Measurements from ENCODE around the gene CAPN8.

Gene CAPN8

GRCh38 chr1:223713546-223714420, 48.3 kb upstream of the CAPN8 start:
- Histone ChIP-seq H2AK5ac (ENCODE audit: low read length, severe bottlenecking) (peak overlapping the region; percentile 94), H2BK120ac (ENCODE audit: low read depth, low read length) (no peak overlapping the region), H3K4me2 (ENCODE audit: low read length, poor library complexity, severe bottlenecking) (peak overlapping the region; percentile 89), H3K4me3 (ENCODE audit: insufficient read depth in 1 of 2, low read depth in 1 of 2, low read length in 2 of 2) (peak overlapping the region; percentile 68 to 97), H3K36me3 (ENCODE audit: control insufficient read depth in 1 of 2, insufficient read depth in 2 of 2, low read depth in 1 of 2, low read length in 2 of 2) (peaks cover 16 to 45% of the 10 kb centered on the region in 2 experiments), H2BK12ac (ENCODE audit: low read length in 2 of 2) (peak overlapping the region; percentile 70 to 80), H3K14ac (ENCODE audit: low read length in 2 of 2) (peak overlapping the region in 1 of 2 experiments; percentile 78), H3K27ac (ENCODE audit: low read length, poor library complexity, severe bottlenecking) (peak overlapping the region; percentile 91), H2AFZ (ENCODE audit: low read depth, low read length) (no peak overlapping the region), H3K79me1 (replicated peaks; ENCODE audit: low read length, poor library complexity, severe bottlenecking) (peaks cover 4% of the 10 kb centered on the region), H3K4me1 (ENCODE audit: control insufficient read depth, insufficient read depth, low read depth, low read length) (peaks cover 33% of the 10 kb centered on the region), H4K8ac (ENCODE audit: low read length) (no peak overlapping the region), H3K4ac (ENCODE audit: low read depth in 1 of 2, low read length in 2 of 2) (peak overlapping the region; percentile 83 to 86), H3K9ac (ENCODE audit: low read length) (peak overlapping the region; percentile 99), H4K91ac (ENCODE audit: low read length) (peak overlapping the region; percentile 89), H2BK5ac (ENCODE audit: low read depth, low read length, poor library complexity, severe bottlenecking) (peak overlapping the region; percentile 98), H2BK15ac (ENCODE audit: low read depth, poor library complexity, severe bottlenecking) (no peak overlapping the region), H3K23ac (ENCODE audit: low read length in 2 of 2) (no peak overlapping the region), H3K9me3 (ENCODE audit: control insufficient read depth, low read length) (no peaks in the 10 kb centered on the region), H3K27me3 (ENCODE audit: control insufficient read depth in 1 of 2, insufficient read depth in 1 of 2, low read length in 2 of 2) (no peaks in the 10 kb centered on the region), H3K18ac (ENCODE audit: low read depth in 1 of 2, low read length in 2 of 2) (peak overlapping the region; percentile 86 to 87)
- 15% methylated on average over 7 of the region's 7 CpGs for WGBS
- DNase-seq, result no peak

GRCh38 chr1:223712850-223713474, 47.5 kb upstream of the CAPN8 start:
- peaks cover 4% of the 10 kb centered on the region for H3K79me1 ChIP-seq (replicated peaks; ENCODE audit: low read length, poor library complexity, severe bottlenecking)
- peak overlapping the region; percentile 57 for H2AK5ac ChIP-seq (ENCODE audit: low read length, severe bottlenecking)
- 3% methylated on average over 19 of the region's 40 CpGs for WGBS
- peak overlapping the region; percentile 87 to 100 for H3K18ac ChIP-seq (ENCODE audit: low read depth in 1 of 2, low read length in 2 of 2)
- peak overlapping the region; percentile 99 for H3K9ac ChIP-seq (ENCODE audit: low read length)
- H2AFZ ChIP-seq (ENCODE audit: low read depth, low read length), result no peak overlapping the region
- peak overlapping the region; percentile 89 for H4K91ac ChIP-seq (ENCODE audit: low read length)
- no peaks in the 10 kb centered on the region for H3K27me3 ChIP-seq (ENCODE audit: control insufficient read depth in 1 of 2, insufficient read depth in 1 of 2, low read length in 2 of 2)
- peak overlapping the region; percentile 68 to 97 for H3K4me3 ChIP-seq (ENCODE audit: insufficient read depth in 1 of 2, low read depth in 1 of 2, low read length in 2 of 2)
- peaks cover 37% of the 10 kb centered on the region for H3K4me1 ChIP-seq (ENCODE audit: control insufficient read depth, insufficient read depth, low read depth, low read length)
- H2BK15ac ChIP-seq (ENCODE audit: low read depth, poor library complexity, severe bottlenecking), result peak overlapping the region; percentile 78
- H2BK12ac ChIP-seq (ENCODE audit: low read length in 2 of 2), result peak overlapping the region; percentile 70 to 87
- H2BK5ac ChIP-seq (ENCODE audit: low read depth, low read length, poor library complexity, severe bottlenecking), result peak overlapping the region; percentile 98
- peaks cover 14 to 36% of the 10 kb centered on the region in 2 experiments for H3K36me3 ChIP-seq (ENCODE audit: control insufficient read depth in 1 of 2, insufficient read depth in 2 of 2, low read depth in 1 of 2, low read length in 2 of 2)
- peak overlapping the region in 1 of 2 experiments; percentile 29 for H3K23ac ChIP-seq (ENCODE audit: low read length in 2 of 2)
- no peaks in the 10 kb centered on the region for H3K9me3 ChIP-seq (ENCODE audit: control insufficient read depth, low read length)
- peak overlapping the region; percentile 93 for H2BK120ac ChIP-seq (ENCODE audit: low read depth, low read length)
- H3K4me2 ChIP-seq (ENCODE audit: low read length, poor library complexity, severe bottlenecking), result peak overlapping the region; percentile 89
- no peak for DNase-seq
- peak overlapping the region; percentile 96 for H3K27ac ChIP-seq (ENCODE audit: low read length, poor library complexity, severe bottlenecking)
- H3K14ac ChIP-seq (ENCODE audit: low read length in 2 of 2), result peak overlapping the region in 1 of 2 experiments; percentile 90
- peak overlapping the region; percentile 98 to 99 for H3K4ac ChIP-seq (ENCODE audit: low read depth in 1 of 2, low read length in 2 of 2)
- H4K8ac ChIP-seq (ENCODE audit: low read length), result peak overlapping the region; percentile 96

- Histone ChIP-seq H4K8ac (ENCODE audit: low read length) (peak within 1 kb of the TSS; percentile 96), H3K14ac (ENCODE audit: low read length in 2 of 2) (peak within 1 kb of the TSS in 1 of 2 experiments; percentile 90), H3K4me3 (ENCODE audit: insufficient read depth in 1 of 2, low read depth in 1 of 2, low read length in 2 of 2) (peak within 1 kb of the TSS; percentile 68 to 97), H3K4me2 (ENCODE audit: low read length, poor library complexity, severe bottlenecking) (peak within 1 kb of the TSS; percentile 89), H3K4me1 (ENCODE audit: control insufficient read depth, insufficient read depth, low read depth, low read length) (peaks cover 36% of the 10 kb centered on the region), H3K4ac (ENCODE audit: low read depth in 1 of 2, low read length in 2 of 2) (peak within 1 kb of the TSS; percentile 98 to 99), H3K9me3 (ENCODE audit: control insufficient read depth, low read length) (no peaks in the 10 kb centered on the region), H2AFZ (ENCODE audit: low read depth, low read length) (no peak within 1 kb of the TSS), H3K18ac (ENCODE audit: low read depth in 1 of 2, low read length in 2 of 2) (peak within 1 kb of the TSS; percentile 87 to 100), H3K27me3 (ENCODE audit: control insufficient read depth in 1 of 2, insufficient read depth in 1 of 2, low read length in 2 of 2) (no peaks in the 10 kb centered on the region), H2AK5ac (ENCODE audit: low read length, severe bottlenecking) (peak within 1 kb of the TSS; percentile 84), H3K23ac (ENCODE audit: low read length in 2 of 2) (peak within 1 kb of the TSS; percentile 15 to 29), H3K36me3 (ENCODE audit: control insufficient read depth in 1 of 2, insufficient read depth in 2 of 2, low read depth in 1 of 2, low read length in 2 of 2) (peaks cover 8 to 30% of the 10 kb centered on the region in 2 experiments), H4K91ac (ENCODE audit: low read length) (peak within 1 kb of the TSS; percentile 89), H2BK15ac (ENCODE audit: low read depth, poor library complexity, severe bottlenecking) (peak within 1 kb of the TSS; percentile 78), H3K79me1 (replicated peaks; ENCODE audit: low read length, poor library complexity, severe bottlenecking) (peaks cover 4% of the 10 kb centered on the region), H2BK5ac (ENCODE audit: low read depth, low read length, poor library complexity, severe bottlenecking) (peak within 1 kb of the TSS; percentile 98), H2BK12ac (ENCODE audit: low read length in 2 of 2) (peak within 1 kb of the TSS; percentile 87 to 96), H3K9ac (ENCODE audit: low read length) (peak within 1 kb of the TSS; percentile 99), H2BK120ac (ENCODE audit: low read depth, low read length) (peak within 1 kb of the TSS; percentile 93), H3K27ac (ENCODE audit: low read length, poor library complexity, severe bottlenecking) (peak within 1 kb of the TSS; percentile 96)
- under 1% methylated on average over 71 of the region's 74 CpGs for WGBS
- DNase-seq, result peak; percentile 89
Observed at GRCh38 chr1:223712194-223712849, 46.8 kb upstream of the CAPN8 start, which contains the start of gene CAPN2. Gene CAPN2, plus strand, starts transcription at chr1:223712539. Its CDS starts 102 bp downstream, at chr1:223712641.

Measured in mesenchymal stem cell (in vitro differentiated cells and primary cell).